Neuronal stem cell (in vitro differentiated cells): Measurements from ENCODE around the gene CTNNA3.

ENCODE experiments used
- DNase-seq: peaks from one replicate; pipeline ENCODE4 v3.0.0-alpha.2; 2013; ENCODE audit warnings: low spot score
- H2AFZ ChIP-seq: one replicate; pipeline ENCODE4 v1.6.1; 2013; ENCODE audit warnings: mild to moderate bottlenecking, low read length, inconsistent platforms
- H2AK5ac ChIP-seq: 2 replicates; pipeline ENCODE4 v1.6.1; 2013; ENCODE audit warnings: low read depth, mild to moderate bottlenecking, inconsistent platforms, low read length, moderate library complexity, mixed read lengths
- H2BK120ac ChIP-seq: 2 replicates; pipeline ENCODE4 v1.6.1; 2013; ENCODE audit warnings: low read depth, mild to moderate bottlenecking, inconsistent platforms, low read length, moderate library complexity, mixed read lengths
- H2BK12ac ChIP-seq: one replicate; pipeline ENCODE4 v1.6.1; 2013; ENCODE audit warnings: low read length, inconsistent platforms
- H2BK15ac ChIP-seq: 2 replicates; pipeline ENCODE4 v1.6.1; 2013; ENCODE audit warnings: mild to moderate bottlenecking, low read length, inconsistent platforms, mixed read lengths
- H2BK5ac ChIP-seq: one replicate; pipeline ENCODE4 v1.6.1; 2013; ENCODE audit warnings: inconsistent platforms, mild to moderate bottlenecking, low read length, moderate library complexity
- H3K14ac ChIP-seq: one replicate; pipeline ENCODE4 v1.6.1; 2013; ENCODE audit warnings: low read length, inconsistent platforms
- H3K18ac ChIP-seq: 2 replicates; pipeline ENCODE4 v1.6.1; 2013; ENCODE audit warnings: low read length, inconsistent platforms
- H3K23ac ChIP-seq: 2 replicates; pipeline ENCODE4 v1.6.1; 2013; ENCODE audit warnings: low read depth, mild to moderate bottlenecking, mixed read lengths, low read length, inconsistent platforms; ENCODE audit not compliant: poor library complexity
- H3K27ac ChIP-seq: replicated peaks from 3 replicates; pipeline ENCODE4 v1.5.1; 2013; ENCODE audit warnings: low read length, inconsistent platforms
- H3K27me3 ChIP-seq, 3 experiments: 2 replicates each; pipeline ENCODE4 v1.6.1; 2013; ENCODE audit warnings: low read length in 3 of 3, mild to moderate bottlenecking in 2 of 3, inconsistent platforms in 1 of 3, low read depth in 1 of 3, mixed read lengths in 1 of 3, moderate library complexity in 1 of 3; ENCODE audit not compliant: control insufficient read depth in 3 of 3, insufficient read depth in 3 of 3
- H3K36me3 ChIP-seq, 2 donors: replicated peaks in 1 of 2; 2 replicates each; pipeline ENCODE4 v1.6.1; 2013; ENCODE audit warnings: low read length in 2 of 2; ENCODE audit not compliant: control insufficient read depth in 2 of 2, insufficient read depth in 2 of 2
- H3K4ac ChIP-seq: 2 replicates; pipeline ENCODE4 v1.6.1; 2013; ENCODE audit warnings: inconsistent platforms, mild to moderate bottlenecking, low read length, moderate library complexity
- H3K4me1 ChIP-seq, 2 donors: 1 replicate in 1 of 2; 2 replicates in 1 of 2; pipeline ENCODE4 v1.6.1; 2013; ENCODE audit warnings: low read length in 2 of 2, low read depth in 1 of 2; ENCODE audit not compliant: control insufficient read depth in 2 of 2, insufficient read depth in 1 of 2
- H3K4me2 ChIP-seq: one replicate; pipeline ENCODE4 v1.6.1; 2013; ENCODE audit warnings: mild to moderate bottlenecking, low read length, inconsistent platforms; ENCODE audit not compliant: insufficient read depth, poor library complexity, severe bottlenecking
- H3K4me3 ChIP-seq, 2 donors: 2 replicates each; pipeline ENCODE4 v1.5.1; 2013; ENCODE audit warnings: low read length in 2 of 2, mild to moderate bottlenecking in 2 of 2, inconsistent platforms in 1 of 2, moderate library complexity in 1 of 2
- H3K79me1 ChIP-seq: one replicate; pipeline ENCODE4 v1.6.1; 2013; ENCODE audit warnings: low read depth, mild to moderate bottlenecking, inconsistent platforms, low read length, moderate library complexity
- H3K9ac ChIP-seq: one replicate; pipeline ENCODE4 v1.6.1; 2013; ENCODE audit warnings: mild to moderate bottlenecking, low read depth, low read length, inconsistent platforms; ENCODE audit not compliant: poor library complexity
- H3K9me3 ChIP-seq, 2 donors: replicated peaks in 1 of 2; 2 replicates each; pipeline versions ENCODE3 to v1.6.1; 2013; ENCODE audit warnings: low read length in 2 of 2, mild to moderate bottlenecking in 2 of 2, inconsistent platforms in 1 of 2, low read depth in 1 of 2, mixed read lengths in 1 of 2, moderate library complexity in 1 of 2; ENCODE audit not compliant: control insufficient read depth in 2 of 2, insufficient read depth in 1 of 2
- H4K8ac ChIP-seq: one replicate; pipeline ENCODE4 v1.6.1; 2013; ENCODE audit warnings: low read depth, mild to moderate bottlenecking, inconsistent platforms, low read length, moderate library complexity
- H4K91ac ChIP-seq: one replicate; pipeline ENCODE4 v1.6.1; 2013; ENCODE audit warnings: low read length, low read depth, mild to moderate bottlenecking, inconsistent platforms; ENCODE audit not compliant: poor library complexity
- WGBS, 2 donors: extraction: QIAGEN DNeasy Blood & Tissue Kit; methylation state at CpG; one replicate each; pipeline ENCODE4 v1.1.7; 2013; ENCODE audit warnings: missing lambda C conversion rate in 2 of 2, mixed read lengths in 1 of 2; ENCODE audit not compliant: insufficient read length in 2 of 2, insufficient replicate concordance in 1 of 2; ENCODE audit errors: extremely low coverage in 2 of 2; 5-methylcytosine and 5-hydroxymethylcytosine counted together

Gene CTNNA3

GRCh38 chr10:66218289-66218688, 1477.7 kb downstream of the CTNNA3 start:
- H4K8ac ChIP-seq, result no peak overlapping the region
- H4K91ac ChIP-seq, result no peak overlapping the region
- no peaks in the 10 kb centered on the region for H3K36me3 ChIP-seq
- no peak overlapping the region for H2BK5ac ChIP-seq
- no peaks in the 10 kb centered on the region for H3K79me1 ChIP-seq
- no peak overlapping the region for H2BK12ac ChIP-seq
- WGBS, 2 donors, result no CpG with 5 or more reads among the region's 2 CpGs
- no peak for DNase-seq
- H2BK15ac ChIP-seq, result no peak overlapping the region
- no peak overlapping the region for H3K4me2 ChIP-seq
- no peak overlapping the region for H2AK5ac ChIP-seq
- H3K4ac ChIP-seq, result no peak overlapping the region
- no peak overlapping the region for H3K18ac ChIP-seq
- H2AFZ ChIP-seq, result no peak overlapping the region
- no peak overlapping the region for H2BK120ac ChIP-seq
- no peak overlapping the region for H3K14ac ChIP-seq
- no peak overlapping the region for H3K27ac ChIP-seq
- no peaks in the 10 kb centered on the region for H3K4me1 ChIP-seq
- no peak overlapping the region for H3K4me3 ChIP-seq
- H3K27me3 ChIP-seq, result no peaks in the 10 kb centered on the region
- H3K9ac ChIP-seq, result no peak overlapping the region
- no peaks in the 10 kb centered on the region for H3K9me3 ChIP-seq
- H3K23ac ChIP-seq, result no peak overlapping the region

- Histone ChIP-seq H4K8ac (no peak overlapping the region), H2BK120ac (no peak overlapping the region), H3K4me2 (no peak overlapping the region), H3K14ac (no peak overlapping the region), H3K36me3 (no peaks in the 10 kb centered on the region), H3K9me3 (no peaks in the 10 kb centered on the region), H4K91ac (no peak overlapping the region), H3K23ac (no peak overlapping the region), H2BK15ac (no peak overlapping the region), H3K4me3 (no peak overlapping the region), H3K4ac (no peak overlapping the region), H3K27me3 (no peaks in the 10 kb centered on the region), H2BK12ac (no peak overlapping the region), H3K79me1 (no peaks in the 10 kb centered on the region), H2BK5ac (no peak overlapping the region), H3K18ac (no peak overlapping the region), H3K9ac (no peak overlapping the region), H2AK5ac (no peak overlapping the region), H3K27ac (no peak overlapping the region), H2AFZ (no peak overlapping the region), H3K4me1 (no peaks in the 10 kb centered on the region)
- WGBS, 2 donors, result no CpG with 5 or more reads among the region's 3 CpGs
- DNase-seq, result no peak
These were observed 1480.1 kb downstream of the CTNNA3 start for GRCh38 chr10:66215920-66216319.

GRCh38 chr10:66214721-66215404, 1481.1 kb downstream of the CTNNA3 start:
- Histone ChIP-seq H3K36me3 (no peaks in the 10 kb centered on the region), H2BK12ac (no peak overlapping the region), H2AK5ac (no peak overlapping the region), H3K79me1 (no peaks in the 10 kb centered on the region), H3K27me3 (no peaks in the 10 kb centered on the region), H3K18ac (no peak overlapping the region), H3K27ac (no peak overlapping the region), H4K8ac (no peak overlapping the region), H3K9ac (no peak overlapping the region), H2BK15ac (no peak overlapping the region), H3K4me2 (no peak overlapping the region), H3K4me1 (no peaks in the 10 kb centered on the region), H3K4ac (no peak overlapping the region), H2AFZ (no peak overlapping the region), H2BK5ac (no peak overlapping the region), H3K9me3 (no peaks in the 10 kb centered on the region), H3K23ac (no peak overlapping the region), H3K4me3 (no peak overlapping the region), H2BK120ac (no peak overlapping the region), H3K14ac (no peak overlapping the region), H4K91ac (no peak overlapping the region)
- no CpG with 5 or more reads among the region's 4 CpGs for WGBS, 2 donors
- no peak for DNase-seq

- no peak for DNase-seq
- H2AFZ ChIP-seq, result no peak overlapping the region
- no peak overlapping the region for H3K23ac ChIP-seq
- no peaks in the 10 kb centered on the region for H3K4me1 ChIP-seq
- no peak overlapping the region for H3K9ac ChIP-seq
- H3K27me3 ChIP-seq, result no peaks in the 10 kb centered on the region
- no peak overlapping the region for H4K8ac ChIP-seq
- no peaks in the 10 kb centered on the region for H3K79me1 ChIP-seq
- no peak overlapping the region for H2AK5ac ChIP-seq
- H2BK120ac ChIP-seq, result no peak overlapping the region
- H4K91ac ChIP-seq, result no peak overlapping the region
- H2BK15ac ChIP-seq, result no peak overlapping the region
- no peak overlapping the region for H3K18ac ChIP-seq
- H3K27ac ChIP-seq, result no peak overlapping the region
- H3K4me2 ChIP-seq, result no peak overlapping the region
- no peaks in the 10 kb centered on the region for H3K36me3 ChIP-seq
- no peak overlapping the region for H3K4ac ChIP-seq
- H3K4me3 ChIP-seq, result no peak overlapping the region
- H3K9me3 ChIP-seq, result no peaks in the 10 kb centered on the region
- no peak overlapping the region for H3K14ac ChIP-seq
- H2BK5ac ChIP-seq, result no peak overlapping the region
- H2BK12ac ChIP-seq, result no peak overlapping the region
These were observed 1487.0 kb downstream of the CTNNA3 start for GRCh38 chr10:66209025-66209424.
